ENCODE measurements around the gene CDH24. TPM values are rescaled to one million over a fixed set of nuclear protein-coding genes. Genes with fewer than 3 reads are reported as not detected.

Gene CDH24
- total and polyA plus RNA-seq, 2 experiments from 2014 or later: 4.4 to 17.8 TPM

DNA sequence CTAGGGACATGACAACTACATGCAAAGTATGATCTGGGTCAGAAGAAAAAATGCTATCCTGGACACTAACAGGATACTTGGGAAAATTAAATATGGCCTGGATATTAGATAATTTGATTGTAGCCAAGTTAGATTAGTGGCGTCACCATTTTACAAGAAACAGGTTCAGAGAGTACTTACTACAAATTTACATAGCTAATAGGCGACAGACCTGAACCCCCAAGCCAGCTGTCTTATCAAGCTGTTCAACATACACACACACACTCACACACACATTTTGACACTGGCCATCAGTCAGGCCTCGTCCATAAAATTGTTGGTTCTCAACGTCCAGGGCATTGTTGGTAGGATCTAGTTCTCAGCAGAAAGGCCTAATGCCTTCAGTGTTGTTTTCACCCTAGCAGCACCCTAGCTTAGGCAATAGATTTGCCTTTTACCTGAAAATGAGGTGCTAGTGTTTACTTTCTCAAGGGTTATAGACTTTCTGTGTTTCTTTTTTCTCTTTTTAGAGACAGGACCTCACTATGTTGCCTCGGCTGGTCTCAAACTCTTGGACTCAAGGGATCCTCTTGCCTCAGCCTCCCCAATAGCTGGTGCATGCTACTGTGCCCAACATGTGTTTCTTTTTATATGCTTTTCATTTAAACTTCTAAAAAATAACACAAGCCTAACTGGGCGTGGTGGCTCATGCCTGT lies 44.1 kb downstream of the CDH24 start (continued):
- TF ChIP-seq ZNF114 (CRISPR knock-in tag; IDR thresholded peaks at IDR 0.05) (no peak), NANOG (IDR thresholded peaks at IDR 0.05; ENCODE audit: borderline replicate concordance) (no peak), EZH2phosphoT487 (IDR thresholded peaks at IDR 0.05; ENCODE audit: unreplicated experiment) (no peak), POLR2AphosphoS5 (IDR thresholded peaks at IDR 0.05; ENCODE audit: low read depth) (no peak), ZNF331 (CRISPR knock-in tag; IDR thresholded peaks at IDR 0.05; ENCODE audit: low read depth) (no peak), JUNB (IDR thresholded peaks at IDR 0.05; ENCODE audit: unreplicated experiment) (no peak)
- TF ChIP-seq, protein P1, sequence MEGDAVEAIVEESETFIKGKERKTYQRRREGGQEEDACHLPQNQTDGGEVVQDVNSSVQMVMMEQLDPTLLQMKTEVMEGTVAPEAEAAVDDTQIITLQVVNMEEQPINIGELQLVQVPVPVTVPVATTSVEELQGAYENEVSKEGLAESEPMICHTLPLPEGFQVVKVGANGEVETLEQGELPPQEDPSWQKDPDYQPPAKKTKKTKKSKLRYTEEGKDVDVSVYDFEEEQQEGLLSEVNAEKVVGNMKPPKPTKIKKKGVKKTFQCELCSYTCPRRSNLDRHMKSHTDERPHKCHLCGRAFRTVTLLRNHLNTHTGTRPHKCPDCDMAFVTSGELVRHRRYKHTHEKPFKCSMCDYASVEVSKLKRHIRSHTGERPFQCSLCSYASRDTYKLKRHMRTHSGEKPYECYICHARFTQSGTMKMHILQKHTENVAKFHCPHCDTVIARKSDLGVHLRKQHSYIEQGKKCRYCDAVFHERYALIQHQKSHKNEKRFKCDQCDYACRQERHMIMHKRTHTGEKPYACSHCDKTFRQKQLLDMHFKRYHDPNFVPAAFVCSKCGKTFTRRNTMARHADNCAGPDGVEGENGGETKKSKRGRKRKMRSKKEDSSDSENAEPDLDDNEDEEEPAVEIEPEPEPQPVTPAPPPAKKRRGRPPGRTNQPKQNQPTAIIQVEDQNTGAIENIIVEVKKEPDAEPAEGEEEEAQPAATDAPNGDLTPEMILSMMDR (conservative IDR thresholded peaks at IDR 0.05; ENCODE audit: low read depth in 2 of 2): no peak
- TF ChIP-seq, protein P2, sequence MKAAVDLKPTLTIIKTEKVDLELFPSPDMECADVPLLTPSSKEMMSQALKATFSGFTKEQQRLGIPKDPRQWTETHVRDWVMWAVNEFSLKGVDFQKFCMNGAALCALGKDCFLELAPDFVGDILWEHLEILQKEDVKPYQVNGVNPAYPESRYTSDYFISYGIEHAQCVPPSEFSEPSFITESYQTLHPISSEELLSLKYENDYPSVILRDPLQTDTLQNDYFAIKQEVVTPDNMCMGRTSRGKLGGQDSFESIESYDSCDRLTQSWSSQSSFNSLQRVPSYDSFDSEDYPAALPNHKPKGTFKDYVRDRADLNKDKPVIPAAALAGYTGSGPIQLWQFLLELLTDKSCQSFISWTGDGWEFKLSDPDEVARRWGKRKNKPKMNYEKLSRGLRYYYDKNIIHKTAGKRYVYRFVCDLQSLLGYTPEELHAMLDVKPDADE (IDR thresholded peaks at IDR 0.05): no peak
- TF ChIP-seq, protein P3, sequence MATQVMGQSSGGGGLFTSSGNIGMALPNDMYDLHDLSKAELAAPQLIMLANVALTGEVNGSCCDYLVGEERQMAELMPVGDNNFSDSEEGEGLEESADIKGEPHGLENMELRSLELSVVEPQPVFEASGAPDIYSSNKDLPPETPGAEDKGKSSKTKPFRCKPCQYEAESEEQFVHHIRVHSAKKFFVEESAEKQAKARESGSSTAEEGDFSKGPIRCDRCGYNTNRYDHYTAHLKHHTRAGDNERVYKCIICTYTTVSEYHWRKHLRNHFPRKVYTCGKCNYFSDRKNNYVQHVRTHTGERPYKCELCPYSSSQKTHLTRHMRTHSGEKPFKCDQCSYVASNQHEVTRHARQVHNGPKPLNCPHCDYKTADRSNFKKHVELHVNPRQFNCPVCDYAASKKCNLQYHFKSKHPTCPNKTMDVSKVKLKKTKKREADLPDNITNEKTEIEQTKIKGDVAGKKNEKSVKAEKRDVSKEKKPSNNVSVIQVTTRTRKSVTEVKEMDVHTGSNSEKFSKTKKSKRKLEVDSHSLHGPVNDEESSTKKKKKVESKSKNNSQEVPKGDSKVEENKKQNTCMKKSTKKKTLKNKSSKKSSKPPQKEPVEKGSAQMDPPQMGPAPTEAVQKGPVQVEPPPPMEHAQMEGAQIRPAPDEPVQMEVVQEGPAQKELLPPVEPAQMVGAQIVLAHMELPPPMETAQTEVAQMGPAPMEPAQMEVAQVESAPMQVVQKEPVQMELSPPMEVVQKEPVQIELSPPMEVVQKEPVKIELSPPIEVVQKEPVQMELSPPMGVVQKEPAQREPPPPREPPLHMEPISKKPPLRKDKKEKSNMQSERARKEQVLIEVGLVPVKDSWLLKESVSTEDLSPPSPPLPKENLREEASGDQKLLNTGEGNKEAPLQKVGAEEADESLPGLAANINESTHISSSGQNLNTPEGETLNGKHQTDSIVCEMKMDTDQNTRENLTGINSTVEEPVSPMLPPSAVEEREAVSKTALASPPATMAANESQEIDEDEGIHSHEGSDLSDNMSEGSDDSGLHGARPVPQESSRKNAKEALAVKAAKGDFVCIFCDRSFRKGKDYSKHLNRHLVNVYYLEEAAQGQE (IDR thresholded peaks at IDR 0.05; ENCODE audit: unreplicated experiment): no peak

DNA sequence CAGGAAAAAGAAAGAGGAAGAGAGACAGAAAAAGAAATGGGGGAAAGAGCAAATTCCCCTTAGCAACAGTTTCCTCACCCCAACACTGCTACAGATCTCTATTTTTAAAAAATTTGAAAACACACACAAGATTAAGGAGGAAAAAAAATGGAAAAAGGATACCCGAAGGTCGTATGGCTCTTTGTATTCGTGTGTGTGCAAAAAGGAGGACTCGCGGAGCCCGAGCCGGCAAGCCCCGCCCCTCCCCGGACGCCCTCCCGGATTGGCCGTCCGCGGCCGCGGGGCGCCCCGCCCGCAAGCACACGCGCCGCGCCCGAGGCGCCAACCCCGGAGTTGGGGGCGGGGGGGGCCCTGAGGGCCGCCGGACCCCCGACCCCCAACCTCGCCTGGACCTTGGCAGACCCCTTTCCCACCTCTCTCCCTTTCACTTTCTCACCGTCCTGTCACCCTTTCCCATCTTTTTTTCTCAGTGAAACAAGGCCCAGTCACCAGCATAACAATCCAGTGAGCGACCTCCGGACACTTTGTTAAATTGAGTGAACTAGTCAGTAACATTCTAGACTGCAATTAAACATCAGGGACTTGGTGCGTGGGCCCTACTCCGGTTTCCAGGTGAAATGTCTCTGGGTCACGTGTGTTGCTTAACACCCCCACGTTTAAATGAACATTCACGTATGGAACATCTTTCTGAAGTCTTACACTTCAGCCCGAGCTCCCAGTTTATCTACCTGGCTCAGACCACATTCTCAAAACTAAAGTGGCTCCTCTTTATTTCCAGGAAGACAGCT lies 47.2 kb downstream of the CDH24 start, which contains the start of gene C14orf93:
C14orf93 (minus strand) TSS at position 205 of the 788 bp plus-strand sequence. CDS start 11,120 bp downstream, outside the sequence.
- peak within 1 kb of the TSS; percentile 87 for H3K27ac ChIP-seq (ENCODE audit: low read depth)
- peak within 1 kb of the TSS; percentile 59 for H3K4me3 ChIP-seq
- peak; percentile 14 for ATAC-seq
- peak; percentile 83 for DNase-seq (ENCODE audit: low spot score)
- Mint-ChIP-seq H3K4me1 (peaks cover 26% of the 10 kb centered on the region), H3K27ac (peak within 1 kb of the TSS; percentile 85), H3K4me3 (peak within 1 kb of the TSS; percentile 78), H3K9me3 (no peaks in the 10 kb centered on the region; the same call in 2 of the 3 replicates), H3K27me3 (ENCODE audit: insufficient read depth, low read depth, poor library complexity) (peaks cover 6% of the 10 kb centered on the region), H3K36me3 (ENCODE audit: low read depth) (peaks cover 5% of the 10 kb centered on the region; the same call in 2 of the 3 replicates)
- H3K27me3 ChIP-seq (ENCODE audit: insufficient read depth): no peaks in the 10 kb centered on the region
- H4K20me1 ChIP-seq (replicated peaks; ENCODE audit: insufficient read depth): no peaks in the 10 kb centered on the region
- peaks cover 11% of the 10 kb centered on the region; the same call in 1 of the 2 replicates for H3K4me1 ChIP-seq (ENCODE audit: insufficient read depth)
- H2AFZ ChIP-seq: peak within 1 kb of the TSS; percentile 94; the same call in 1 of the 2 replicates
- no peaks in the 10 kb centered on the region for H3K9me2 ChIP-seq (ENCODE audit: insufficient read depth)
- 0 out of 2 replicates have a peak, but pooled peaks cover 5% of the 10 kb centered on the region for H3F3A ChIP-seq (replicated peaks; ENCODE audit: low read depth)
- no peaks in the 10 kb centered on the region for H3K36me3 ChIP-seq (ENCODE audit: insufficient read depth)
- peak within 1 kb of the TSS; percentile 74 for H3K4me2 ChIP-seq
- H3K79me2 ChIP-seq (replicated peaks; ENCODE audit: insufficient read depth): no peaks in the 10 kb centered on the region
- TF ChIP-seq ZNF114 (CRISPR knock-in tag; IDR thresholded peaks at IDR 0.05): no peak
- TF ChIP-seq, protein P2 (IDR thresholded peaks at IDR 0.05): no peak
- no peak for TF ChIP-seq STAT1 (IDR thresholded peaks at IDR 0.05; ENCODE audit: unreplicated experiment)
- TF ChIP-seq, protein P3 (IDR thresholded peaks at IDR 0.05; ENCODE audit: unreplicated experiment): no peak
- TF ChIP-seq POLR2AphosphoS5 (IDR thresholded peaks at IDR 0.05; ENCODE audit: low read depth): no peak; the same call in 1 of the 2 replicates
